Retina (tissue), 1 donor: ENCODE data around the gene ACTN2.
A peak's percentile ranks its signal among the peaks of the same experiment; 100 is the strongest.

ENCODE experiments used
- DNase-seq: peaks from one replicate; pipeline ENCODE4 v3.0.0-alpha.2; 2016

ACTN2 gene

GRCh38 chr1:236744533-236744932 is 58.2 kb downstream of the ACTN2 start:
- no peak for DNase-seq

- no peak for DNase-seq
Measured at GRCh38 chr1:236746785-236747184, 60.5 kb downstream of the ACTN2 start.

DNA sequence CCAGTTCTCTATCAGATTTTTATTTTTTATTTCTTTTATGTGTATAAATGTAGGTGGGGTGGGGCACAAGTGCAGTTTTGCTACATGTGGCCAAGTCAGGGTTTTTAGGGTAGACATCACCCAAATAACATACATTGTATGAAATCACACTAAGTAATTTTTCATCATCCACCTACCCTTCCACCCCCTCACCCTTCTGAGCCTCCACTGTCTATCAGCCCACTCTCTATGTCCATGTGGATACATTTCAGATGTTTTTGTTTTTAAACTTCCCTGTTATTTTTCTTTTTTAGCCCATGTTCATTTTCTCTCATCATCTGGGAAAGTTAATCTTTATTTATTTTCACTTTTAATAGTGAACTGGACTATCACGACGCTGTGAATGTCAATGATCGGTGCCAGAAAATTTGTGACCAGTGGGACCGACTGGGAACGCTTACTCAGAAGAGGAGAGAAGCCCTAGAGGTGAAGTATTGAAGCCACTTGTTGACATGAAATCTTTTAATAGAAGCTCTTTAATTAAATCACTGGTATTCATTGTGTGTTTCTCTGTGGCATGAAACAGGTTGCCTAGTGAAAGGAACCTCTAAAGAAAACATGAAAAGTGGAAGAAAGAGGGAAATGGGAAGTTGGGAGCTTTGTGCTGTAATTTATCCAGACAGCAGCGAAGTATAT is 61.1 kb downstream of the ACTN2 start:
- no peak for DNase-seq

DNA sequence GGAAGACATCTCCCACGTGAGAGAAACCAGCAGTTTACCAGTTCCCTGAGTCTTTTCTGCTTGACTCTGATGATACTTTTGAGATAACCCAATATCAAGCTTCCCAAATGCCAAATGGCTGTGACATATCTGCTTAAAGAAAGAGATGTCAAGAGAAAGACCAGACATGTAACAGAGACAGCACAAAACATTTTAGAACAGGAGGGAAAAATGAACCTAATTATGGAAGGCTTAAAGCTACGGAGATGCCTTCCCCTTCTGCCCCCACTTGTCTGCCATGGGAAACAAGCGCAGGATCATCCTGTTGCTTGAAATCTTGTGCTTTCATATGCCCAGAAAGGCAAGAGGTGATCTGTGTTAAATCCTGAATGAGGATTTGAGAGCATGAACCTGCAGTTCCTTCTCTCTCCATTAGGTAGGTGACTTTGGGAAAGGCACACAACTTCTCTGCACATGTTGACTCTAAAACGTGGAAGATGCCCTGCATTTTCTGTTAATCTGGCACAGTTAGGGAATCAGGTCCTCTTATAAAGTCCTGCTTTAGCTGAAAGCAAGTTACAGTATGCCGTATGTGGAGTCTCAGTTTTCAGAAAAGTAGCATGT is 62.1 kb downstream of the ACTN2 start:
- DNase-seq: no peak

DNA sequence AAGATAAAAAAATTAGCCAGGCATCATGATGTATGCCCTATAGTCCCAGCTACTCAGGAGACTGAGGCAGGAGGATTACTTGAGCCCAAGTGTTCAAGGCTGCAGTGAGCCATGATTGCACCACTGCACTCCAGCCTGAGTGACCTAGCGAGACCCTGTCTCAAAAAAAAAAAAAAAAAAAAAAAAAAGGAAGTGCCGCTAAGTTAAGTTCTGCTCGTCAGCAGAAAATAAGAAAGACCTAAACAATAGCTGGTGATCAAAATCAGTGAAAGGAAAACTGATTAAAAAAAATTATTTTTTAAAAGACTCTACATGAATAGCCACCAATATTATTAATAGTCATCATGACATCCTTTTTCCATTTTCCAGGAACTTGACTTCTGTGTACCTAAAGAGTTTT is 64.6 kb downstream of the ACTN2 start:
- DNase-seq: no peak

DNA sequence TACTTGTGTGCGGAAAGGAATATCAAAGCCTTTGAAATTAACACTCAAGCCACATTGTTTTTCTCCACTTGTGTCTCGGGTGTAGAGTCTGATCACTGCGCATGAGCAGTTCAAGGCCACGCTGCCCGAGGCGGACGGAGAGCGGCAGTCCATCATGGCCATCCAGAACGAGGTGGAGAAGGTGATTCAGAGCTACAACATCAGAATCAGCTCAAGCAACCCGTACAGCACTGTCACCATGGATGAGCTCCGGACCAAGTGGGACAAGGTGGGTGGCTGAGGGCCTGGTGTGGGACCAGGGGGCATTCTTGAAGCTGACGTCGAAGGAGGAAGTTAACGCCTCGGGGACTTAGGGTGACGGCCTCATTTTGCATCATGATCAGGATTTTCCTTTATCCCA is 65.1 kb downstream of the ACTN2 start:
- no peak for DNase-seq

DNA sequence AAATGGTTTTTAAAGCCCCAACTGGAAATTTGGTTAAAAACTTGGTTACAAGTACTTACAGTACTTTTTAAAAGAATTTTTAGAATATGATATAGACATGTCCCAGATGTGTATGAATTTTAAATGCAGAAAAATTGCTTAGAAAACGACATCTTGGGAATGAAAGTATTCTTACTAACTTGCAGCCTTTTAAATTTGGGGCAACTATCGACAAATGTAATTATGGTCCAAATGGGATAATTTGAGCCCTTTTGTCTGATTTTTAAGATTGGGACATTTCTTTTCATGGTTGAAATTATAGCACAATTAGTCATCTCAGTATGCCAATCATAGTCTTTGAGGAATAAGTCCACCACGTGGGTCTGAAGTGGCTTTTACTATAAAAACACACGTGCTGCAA is 65.6 kb downstream of the ACTN2 start:
- DNase-seq: no peak

DNA sequence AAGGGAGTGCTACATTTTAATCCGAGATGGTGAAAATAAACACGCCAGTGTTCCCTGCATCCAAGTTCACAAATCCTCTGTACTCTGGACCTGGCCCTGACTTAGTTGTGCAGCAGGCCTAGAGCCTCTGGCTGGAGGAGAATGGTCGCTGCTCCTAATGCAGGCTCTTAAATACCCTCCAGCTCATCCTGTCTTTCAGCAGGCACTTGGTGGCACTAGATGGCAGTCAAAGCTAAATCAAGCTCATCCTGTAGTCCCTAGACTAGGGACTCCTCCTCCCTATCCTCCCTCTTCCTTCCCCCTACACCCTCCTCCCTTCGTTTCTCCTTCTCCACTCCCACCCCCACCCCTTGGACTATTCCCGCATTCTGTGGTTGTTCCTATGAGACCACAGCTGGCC is 67.2 kb downstream of the ACTN2 start:
- no peak for DNase-seq

GRCh38 chr1:236753964-236754363 is 67.7 kb downstream of the ACTN2 start:
- DNase-seq: no peak

- DNase-seq: no peak
Measured at GRCh38 chr1:236754525-236755210, 68.4 kb downstream of the ACTN2 start.

DNA sequence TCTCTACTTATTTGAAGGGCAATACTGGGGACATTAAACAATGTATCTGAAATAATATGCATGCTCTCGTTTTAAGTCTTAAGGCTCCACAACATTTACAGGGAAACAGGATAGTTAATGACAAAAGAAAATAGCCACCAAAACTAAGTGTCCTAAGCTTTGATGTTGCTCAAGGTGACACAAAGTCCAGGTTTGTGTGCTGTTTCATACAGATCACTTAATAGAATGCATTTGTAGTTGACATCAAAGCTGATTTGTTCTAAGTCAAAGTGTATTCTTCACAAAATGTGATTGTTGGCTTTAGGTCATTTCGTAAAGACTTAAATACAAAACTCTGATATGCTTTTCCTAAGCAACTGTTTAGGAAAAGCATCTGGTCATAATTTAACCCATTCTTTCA is 71.3 kb downstream of the ACTN2 start:
- DNase-seq: no peak

- peak; percentile 54 for DNase-seq
Measured at GRCh38 chr1:236759252-236759859, 73.1 kb downstream of the ACTN2 start.

DNA sequence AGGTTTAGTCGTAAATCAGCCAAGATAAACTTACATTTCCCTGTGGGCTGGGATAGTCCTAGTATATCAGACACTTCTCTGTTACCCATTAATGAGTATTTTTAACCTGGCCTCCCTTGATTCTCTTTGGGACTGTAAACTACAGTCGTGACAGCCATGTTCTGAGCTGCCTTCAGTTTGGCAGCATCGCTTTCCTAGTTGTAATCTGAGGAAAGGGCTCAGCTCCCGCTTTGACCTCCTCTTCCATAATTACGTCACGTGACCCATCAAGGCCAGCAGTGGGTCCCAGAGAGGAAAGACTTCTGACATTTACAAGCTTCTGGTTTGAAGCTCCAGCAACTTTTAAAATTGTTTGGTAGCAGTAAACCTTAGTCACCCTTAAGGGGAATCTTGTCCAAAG is 74.2 kb downstream of the ACTN2 start:
- DNase-seq: no peak

DNA sequence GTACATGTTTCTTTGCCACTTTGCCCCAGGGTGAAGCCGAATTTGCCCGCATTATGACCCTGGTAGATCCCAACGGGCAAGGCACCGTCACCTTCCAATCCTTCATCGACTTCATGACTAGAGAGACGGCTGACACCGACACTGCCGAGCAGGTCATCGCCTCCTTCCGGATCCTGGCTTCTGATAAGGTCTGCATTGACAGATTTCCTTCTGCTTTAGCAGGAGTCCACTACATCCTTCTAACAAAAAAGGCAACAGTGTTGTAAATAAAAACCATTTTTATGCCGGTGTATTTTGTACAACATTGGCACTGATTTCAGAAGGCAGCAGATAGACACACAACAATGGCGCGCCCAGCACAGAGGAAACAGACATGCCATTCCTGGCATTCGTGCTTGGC is 74.7 kb downstream of the ACTN2 start:
- no peak for DNase-seq

DNA sequence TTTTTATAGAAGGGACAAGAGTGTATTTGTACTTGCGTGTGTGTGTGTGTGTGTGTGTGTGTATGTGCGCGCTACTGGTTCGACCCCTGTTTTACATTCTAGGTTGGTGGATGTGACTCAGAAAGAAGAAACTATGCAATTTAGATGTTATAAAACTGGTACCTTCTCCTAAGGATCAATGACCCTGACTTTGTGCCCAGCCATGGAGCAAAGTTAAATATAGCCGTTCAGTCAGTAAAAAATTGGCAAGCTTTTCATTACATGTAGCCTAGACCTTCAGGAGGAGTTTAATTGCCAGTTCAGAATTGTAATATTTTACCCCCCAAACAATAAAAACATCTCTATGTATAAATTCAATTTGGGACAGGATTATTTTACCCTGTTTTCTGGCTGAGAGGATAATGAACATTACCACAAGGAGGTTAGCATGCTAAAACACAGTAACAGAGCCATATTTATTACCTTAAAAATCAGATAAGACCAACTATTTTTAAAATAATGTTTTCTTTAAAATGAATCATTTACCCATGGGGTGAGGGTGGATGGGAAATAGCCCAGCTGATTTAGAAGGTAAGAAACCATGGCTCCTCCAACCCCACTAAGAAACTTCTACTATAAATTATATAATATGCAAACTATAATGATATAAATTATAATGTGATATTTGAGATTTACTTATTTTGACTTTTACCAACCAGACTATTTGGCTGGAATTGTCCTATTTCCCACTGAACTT is 75.3 kb downstream of the ACTN2 start:
- DNase-seq: no peak

DNA sequence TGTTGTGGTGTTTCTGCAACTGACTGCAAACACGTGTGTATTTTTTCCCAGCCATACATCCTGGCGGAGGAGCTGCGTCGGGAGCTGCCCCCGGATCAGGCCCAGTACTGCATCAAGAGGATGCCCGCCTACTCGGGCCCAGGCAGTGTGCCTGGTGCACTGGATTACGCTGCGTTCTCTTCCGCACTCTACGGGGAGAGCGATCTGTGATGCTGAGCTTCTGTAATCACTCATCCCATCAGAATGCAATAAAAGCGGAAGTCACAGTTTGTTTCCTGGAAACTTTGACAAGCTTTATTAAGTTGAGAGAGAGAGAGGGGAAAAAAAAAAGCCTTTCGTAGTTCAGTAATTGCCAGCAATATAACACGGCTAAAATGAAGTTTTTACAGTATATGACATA is 76.1 kb downstream of the ACTN2 start:
- DNase-seq: no peak

DNA sequence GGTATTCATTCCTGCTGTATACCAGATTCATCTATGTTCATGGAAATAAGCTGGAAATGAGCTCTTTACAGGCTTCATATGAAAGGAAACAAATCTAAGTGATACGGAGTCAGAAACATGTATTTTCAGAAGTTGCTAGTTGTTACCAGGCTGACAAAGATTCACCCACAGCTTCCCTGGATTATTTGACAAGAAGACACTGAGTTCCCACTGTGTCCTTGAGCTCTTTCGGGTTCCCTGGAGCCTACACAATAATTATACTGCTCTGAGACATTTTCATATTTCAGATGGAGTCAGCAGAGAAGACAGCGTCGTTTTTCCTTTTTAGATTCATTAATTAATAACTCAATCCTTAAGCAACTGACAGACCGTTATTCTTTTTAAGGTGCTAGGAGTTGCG is 79.5 kb downstream of the ACTN2 start:
- no peak for DNase-seq

DNA sequence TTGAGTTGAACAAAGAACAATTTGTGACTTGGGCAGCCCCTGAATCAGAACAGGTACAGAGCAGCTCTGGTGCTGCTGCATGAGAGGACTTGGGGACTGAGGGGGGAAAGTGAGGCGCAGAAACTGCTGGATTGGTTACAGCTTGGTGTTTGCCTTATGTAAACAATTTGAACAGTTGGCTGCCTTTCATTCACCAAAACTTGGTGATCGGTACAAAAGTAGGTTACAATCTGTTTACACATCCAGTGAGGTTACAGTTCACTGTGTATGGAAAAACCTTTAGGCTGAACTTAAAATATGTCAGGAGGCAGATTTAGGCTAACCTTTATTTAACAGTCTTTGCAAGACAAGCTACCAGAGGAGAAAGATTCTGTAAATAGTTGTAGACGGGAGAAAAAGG is 80.2 kb downstream of the ACTN2 start:
- DNase-seq: no peak

DNA sequence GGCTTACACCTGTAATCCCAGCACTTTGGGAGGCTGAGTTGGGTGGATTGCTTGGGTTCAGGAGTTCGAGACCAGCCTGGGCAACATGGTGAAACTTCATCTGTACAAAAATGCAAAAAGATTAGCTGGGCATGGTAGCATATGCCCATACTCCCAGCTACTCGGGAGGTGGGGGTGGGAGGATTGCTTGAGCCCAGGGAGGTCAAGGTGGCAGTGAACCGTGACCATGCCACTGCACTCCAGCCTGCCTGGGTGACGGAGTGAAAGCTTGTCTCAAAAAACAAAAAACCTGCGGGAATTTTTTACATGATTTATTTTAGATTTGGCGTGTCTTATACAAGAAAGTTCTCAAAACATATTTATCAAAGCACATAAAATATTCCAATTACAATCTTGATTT is 81.0 kb downstream of the ACTN2 start:
- DNase-seq: no peak

DNA sequence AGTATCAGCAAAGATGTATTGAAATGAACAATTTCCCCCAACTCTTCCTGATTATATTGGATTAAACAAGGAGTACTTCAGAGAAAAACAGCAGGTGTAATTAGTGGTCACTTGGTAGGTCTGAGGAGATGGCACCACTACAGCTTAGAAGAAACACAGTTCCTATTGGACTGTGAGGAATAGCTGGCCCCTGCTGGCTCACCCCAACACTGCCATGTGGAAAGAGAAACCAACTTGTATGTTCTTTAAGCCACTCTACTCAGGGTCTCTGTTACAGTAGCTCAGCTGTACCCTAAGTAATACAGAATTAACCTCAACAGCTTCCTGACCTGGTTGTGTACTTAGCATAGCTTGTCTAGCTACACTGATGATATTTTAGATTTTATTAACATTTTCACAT is 82.3 kb downstream of the ACTN2 start:
- DNase-seq: no peak

DNA sequence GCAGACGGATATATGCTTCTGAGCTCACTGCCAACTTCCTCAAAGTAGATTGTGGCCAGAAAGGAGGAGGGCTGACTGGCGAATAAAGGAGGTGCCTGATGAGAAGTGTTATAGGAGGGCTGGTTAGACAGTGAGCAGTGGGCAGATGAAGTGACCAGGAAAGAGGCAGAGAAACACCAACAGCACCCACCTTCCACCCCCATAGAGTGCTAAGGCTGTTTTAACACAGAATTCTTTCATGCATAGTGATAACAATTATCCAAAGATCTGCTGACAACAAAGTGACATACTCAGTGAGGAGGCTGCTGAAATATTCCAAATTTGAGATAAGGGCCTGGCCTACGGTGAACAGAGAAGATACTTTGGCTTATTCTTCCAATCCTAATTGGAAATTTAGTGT is 87.6 kb downstream of the ACTN2 start:
- no peak for DNase-seq

GRCh38 chr1:236774926-236775325 is 88.6 kb downstream of the ACTN2 start:
- DNase-seq: no peak

DNA sequence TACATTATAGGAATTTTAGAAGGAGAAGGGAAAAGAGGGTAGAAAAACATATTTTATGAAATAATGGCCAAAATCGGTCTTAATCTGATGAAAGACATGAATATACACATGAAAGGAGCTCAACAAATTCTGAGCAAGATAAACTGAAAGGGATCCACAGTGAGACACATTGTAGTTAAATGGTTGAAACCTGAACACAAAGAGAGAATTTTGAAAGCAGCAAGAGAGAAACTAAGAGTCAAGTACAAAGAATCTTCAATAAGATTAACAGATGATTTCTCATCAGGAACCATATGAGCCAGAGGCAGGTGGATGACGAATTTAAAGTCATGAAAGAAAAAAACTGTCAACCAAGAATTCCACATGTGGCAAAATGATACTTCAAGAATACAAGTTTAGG is 93.0 kb downstream of the ACTN2 start:
- no peak for DNase-seq
